GM23248 (cell line): Measurements from ENCODE around the gene KCNJ18. TPM values are rescaled to one million over a fixed set of nuclear protein-coding genes. Genes with fewer than 3 reads are reported as not detected.
"Not testable (repeated sequence)": the region's sequence is repeated elsewhere in the genome, so short reads cannot be mapped to it uniquely, and the experiment has no call there.

ENCODE experiments used
- DNase-seq: peaks from one replicate; pipeline ENCODE4 v3.0.0-alpha.2; 2015
- H2AFZ ChIP-seq: fragments of 200-600 bp; sonication (generic); 2 replicates; pipeline ENCODE4 v1.6.1; 2016; ENCODE audit warnings: antibody characterized with exemption
- H3F3A ChIP-seq: fragments of 200-600 bp; sonication (generic); 2 replicates; pipeline ENCODE4 v1.6.1; 2016; ENCODE audit warnings: mild to moderate bottlenecking, antibody characterized with exemption, mixed run types; ENCODE audit not compliant: insufficient read depth
- H3K27ac ChIP-seq: fragments of 200-600 bp; sonication (generic); 2 replicates; pipeline ENCODE4 v1.5.1; 2016; ENCODE audit warnings: mild to moderate bottlenecking
- H3K27me3 ChIP-seq: fragments of 200-600 bp; sonication (generic); replicated peaks from 2 replicates; pipeline ENCODE4 v1.6.1; 2016; ENCODE audit warnings: mild to moderate bottlenecking; ENCODE audit not compliant: insufficient read depth
- H3K36me3 ChIP-seq: fragments of 200-600 bp; sonication (generic); 2 replicates; pipeline ENCODE4 v1.6.1; 2016; ENCODE audit warnings: low read depth, mild to moderate bottlenecking
- H3K4me1 ChIP-seq: fragments of 200-600 bp; sonication (generic); 2 replicates; pipeline ENCODE4 v1.6.1; 2016; ENCODE audit warnings: mild to moderate bottlenecking; ENCODE audit not compliant: insufficient read depth
- H3K4me2 ChIP-seq: fragments of 200-600 bp; sonication (generic); one replicate; pipeline ENCODE4 v1.6.1; 2016; ENCODE audit warnings: mild to moderate bottlenecking; ENCODE audit not compliant: unreplicated experiment
- H3K4me3 ChIP-seq: fragments of 200-600 bp; sonication (generic); 2 replicates; pipeline ENCODE4 v1.5.1; 2016; ENCODE audit warnings: mild to moderate bottlenecking
- H3K79me2 ChIP-seq: fragments of 200-600 bp; sonication (generic); 2 replicates; pipeline ENCODE4 v1.6.1; 2016; ENCODE audit warnings: mild to moderate bottlenecking; ENCODE audit not compliant: insufficient read depth
- H3K9ac ChIP-seq: fragments of 200-600 bp; sonication (generic); 2 replicates; pipeline ENCODE4 v1.6.1; 2016; ENCODE audit warnings: mild to moderate bottlenecking
- H3K9me2 ChIP-seq: fragments of 200-600 bp; sonication (generic); 2 replicates; pipeline ENCODE4 v1.6.1; 2016; ENCODE audit warnings: mixed run types, mild to moderate bottlenecking, moderate library complexity; ENCODE audit not compliant: insufficient read depth
- H3K9me3 ChIP-seq: fragments of 200-600 bp; sonication (generic); one replicate; pipeline ENCODE4 v1.6.1; 2017; ENCODE audit warnings: low read depth
- H4K20me1 ChIP-seq: fragments of 200-600 bp; sonication (generic); 2 replicates; pipeline ENCODE4 v1.6.0; 2016; ENCODE audit not compliant: insufficient read depth
- EZH2 ChIP-seq: fragments of 200-600 bp; sonication (generic); IDR thresholded peaks from 2 replicates; pipeline ENCODE4 v1.6.1; 2018; ENCODE audit warnings: antibody characterized with exemption, mild to moderate bottlenecking; ENCODE audit not compliant: insufficient read depth, poor library complexity, severe bottlenecking
- EZH2phosphoT487 ChIP-seq: fragments of 200-600 bp; sonication (generic); IDR thresholded peaks from 2 replicates; pipeline ENCODE4 v1.6.1; 2018; ENCODE audit warnings: antibody characterized with exemption, moderate library complexity, mild to moderate bottlenecking, low read depth; ENCODE audit not compliant: insufficient read depth
- WGBS, 2 experiments: methylation state at CpG; one replicate each; pipeline ENCODE4 v1.1.6; 2015 to 2017; ENCODE audit warnings: low lambda C conversion rate in 2 of 2, low coverage in 1 of 2; ENCODE audit errors: missing lambda C conversion rate in 2 of 2; 5-methylcytosine and 5-hydroxymethylcytosine counted together
- in situ Hi-C: fragments of 300-500 bp; cut with MboI; formaldehyde crosslinking; loops from 2 replicates; pipeline ENCODE4 v1.15.0; 2020
- polyA plus RNA-seq: library from polyadenylated mRNA; unstranded; fragments of >200 nt; fragmentation: Nextera tagmentation; extraction: Ambion mirVana; gene quantifications from 2 replicates; pipeline ENCODE4 v1.2.1, GENCODE V29; 2016
- total RNA-seq: library from RNA; depleted of rRNA; stranded (reverse); fragments of >200 nt; shearing (Covaris generic); gene quantifications from 2 replicates; pipeline ENCODE4 v1.2.3, GENCODE V29; 2014

KCNJ18 gene
- total and polyA plus RNA-seq, 2 experiments from 2014 or later, result not detected

DNA sequence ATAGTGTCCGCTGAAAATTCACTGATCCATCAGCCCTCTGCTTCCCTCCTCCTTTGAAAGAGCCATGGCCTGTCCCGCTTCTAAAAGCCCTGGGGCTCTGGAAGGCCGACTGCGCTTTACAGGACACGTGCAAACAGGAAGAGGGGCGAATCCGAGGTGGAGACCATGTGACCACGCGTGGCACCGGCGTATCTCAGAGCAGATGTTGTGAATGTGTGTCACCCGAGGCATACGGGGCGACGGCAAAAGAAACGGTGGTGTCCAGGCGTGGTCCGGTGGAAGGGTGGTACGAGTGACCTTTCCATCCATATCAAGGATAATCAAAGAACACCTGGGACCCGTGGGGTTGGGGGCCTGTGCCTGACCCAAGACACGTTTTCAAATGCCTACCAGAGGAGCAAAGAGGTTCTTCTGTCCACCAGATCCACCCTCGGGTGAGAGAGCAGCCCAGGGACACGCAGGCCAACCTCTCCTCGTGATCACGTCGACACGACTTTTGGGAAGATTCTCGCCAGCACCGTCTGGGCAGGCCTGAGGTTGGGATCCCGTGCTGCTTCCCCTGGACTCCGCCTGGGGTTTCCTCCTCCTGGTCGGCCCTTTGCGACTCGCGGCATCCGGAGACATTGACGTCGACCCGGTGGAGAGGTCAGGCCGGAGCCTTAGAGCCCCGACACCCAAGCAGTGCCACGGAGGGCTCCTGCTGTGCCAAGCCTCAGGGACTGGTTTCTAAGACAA, 7.1 kb upstream of the KCNJ18 start:
- H3K4me2 ChIP-seq, in situ Hi-C loops: not testable (repeated sequence)

DNA sequence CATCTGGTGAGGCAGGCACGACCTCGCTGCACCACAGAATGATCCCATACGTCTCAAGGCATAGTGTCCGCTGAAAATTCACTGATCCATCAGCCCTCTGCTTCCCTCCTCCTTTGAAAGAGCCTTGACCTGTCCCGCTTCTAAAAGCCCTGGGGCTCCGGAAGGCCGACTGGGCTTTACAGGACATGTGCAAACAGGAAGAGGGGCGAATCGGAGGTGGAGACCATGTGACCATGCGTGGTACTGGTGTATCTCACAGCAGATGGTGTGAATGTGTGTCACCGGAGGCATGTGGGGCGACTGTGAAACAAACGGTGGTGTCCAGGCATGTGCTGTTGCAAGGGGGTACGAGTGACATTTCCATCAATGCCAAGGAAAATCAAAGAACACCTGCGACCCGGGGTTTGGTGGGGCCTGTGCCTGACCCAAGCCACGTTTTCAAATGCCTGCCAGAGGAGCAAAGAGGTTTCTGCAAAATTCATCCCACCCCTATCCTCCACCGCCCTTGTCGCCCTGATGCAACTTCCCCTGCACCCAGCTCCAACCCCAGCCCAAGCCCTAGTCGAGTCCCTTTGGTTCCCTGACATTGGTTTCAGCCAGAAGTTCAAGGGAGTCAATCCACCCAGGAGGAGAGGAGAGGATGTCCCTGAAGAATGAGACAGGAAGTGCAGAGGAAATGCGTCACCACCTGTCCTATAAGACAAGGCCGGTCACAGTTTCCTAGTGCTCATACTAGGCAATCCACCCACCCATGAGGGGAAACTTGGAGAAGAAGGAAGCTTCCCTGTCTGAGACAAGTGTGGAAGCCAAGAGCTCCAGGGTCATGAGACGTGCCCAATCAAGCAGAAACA, 5.9 kb upstream of the KCNJ18 start:
- in situ Hi-C loops, result no loop called here
- no peaks in the 10 kb centered on the region for H3K4me1 ChIP-seq
- DNase-seq, result peak; percentile 30
- no peaks in the 10 kb centered on the region for H3K36me3 ChIP-seq
- no peaks in the 10 kb centered on the region for H3K79me2 ChIP-seq
- TF ChIP-seq EZH2 (no peak), EZH2phosphoT487 (no peak)
- no peaks in the 10 kb centered on the region for H3K9me3 ChIP-seq
- H3K27ac ChIP-seq, result no peak overlapping the region
- no peaks in the 10 kb centered on the region for H4K20me1 ChIP-seq
- no peak overlapping the region for H3K9ac ChIP-seq
- WGBS, 2 experiments, result 66 to 68% methylated on average over 23 of the region's 23 CpGs
- H3K4me3 ChIP-seq, result no peak overlapping the region
- H3F3A ChIP-seq, result no peaks in the 10 kb centered on the region
- no peaks in the 10 kb centered on the region for H3K9me2 ChIP-seq
- H2AFZ ChIP-seq, result no peak overlapping the region
- no peak overlapping the region for H3K4me2 ChIP-seq
- H3K27me3 ChIP-seq, result no peaks in the 10 kb centered on the region

More for the DNA sequence above, 7.1 kb upstream of the KCNJ18 start:
- not testable (repeated sequence) for H3K9me3 ChIP-seq, DNase-seq, H3K4me3 ChIP-seq, H3K4me1 ChIP-seq, H3K9ac ChIP-seq, H3K36me3 ChIP-seq, H3K27ac ChIP-seq, H3K9me2 ChIP-seq, H2AFZ ChIP-seq, H3K79me2 ChIP-seq, H3K27me3 ChIP-seq, H4K20me1 ChIP-seq, H3F3A ChIP-seq
- 71 to 77% methylated on average over 42 of the region's 42 CpGs for WGBS, 2 experiments

DNA sequence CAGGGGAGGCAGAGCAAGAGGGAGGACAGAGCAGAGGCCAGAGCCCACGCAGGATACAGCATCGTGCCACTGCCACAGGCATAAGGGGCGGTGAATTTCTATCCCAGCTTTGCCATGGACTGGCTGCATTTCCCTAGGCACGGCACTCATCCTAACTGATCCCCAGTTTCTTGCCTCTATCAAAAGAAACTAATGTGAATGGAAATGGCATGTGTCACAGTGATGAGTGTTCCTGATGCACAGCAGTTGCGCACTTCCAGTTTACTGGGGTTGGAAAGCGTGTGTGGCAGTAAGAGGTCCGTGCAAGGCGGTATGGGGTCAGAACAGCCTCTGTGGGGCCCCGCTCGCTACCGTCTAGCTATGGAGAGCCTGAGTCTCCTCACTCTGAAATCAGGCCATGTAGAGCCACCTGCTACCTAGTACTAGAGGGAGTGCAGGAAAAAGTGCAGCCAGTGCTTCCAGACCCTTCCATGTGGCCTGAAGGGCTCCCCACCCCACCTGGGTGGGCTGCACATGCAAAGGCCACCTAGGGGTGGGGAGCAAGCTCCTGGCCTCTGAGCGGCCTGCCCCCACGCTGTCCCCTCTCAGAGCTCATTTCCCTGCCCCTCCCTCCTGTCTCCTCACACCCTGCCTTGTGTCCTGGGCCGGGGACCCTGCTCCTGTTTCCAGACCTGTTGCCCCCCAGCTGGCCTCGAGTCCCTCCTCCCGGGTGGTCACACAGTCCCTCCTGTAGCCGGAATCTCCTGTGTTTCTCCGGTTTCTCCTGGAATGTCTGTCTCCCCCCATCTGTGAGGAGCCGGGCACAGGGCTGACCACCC, 5.0 kb upstream of the KCNJ18 start:
- in situ Hi-C loops, result no loop called here
- no peaks in the 10 kb centered on the region for H3F3A ChIP-seq
- H3K27me3 ChIP-seq, result no peaks in the 10 kb centered on the region
- no peak overlapping the region for H2AFZ ChIP-seq
- H3K4me2 ChIP-seq, result no peak overlapping the region
- TF ChIP-seq EZH2, result no peak
- no peak for TF ChIP-seq EZH2phosphoT487
- no peaks in the 10 kb centered on the region for H3K4me1 ChIP-seq
- no peaks in the 10 kb centered on the region for H4K20me1 ChIP-seq
- H3K9ac ChIP-seq, result no peak overlapping the region
- no peak overlapping the region for H3K4me3 ChIP-seq
- no peaks in the 10 kb centered on the region for H3K9me2 ChIP-seq
- no peak overlapping the region for H3K27ac ChIP-seq
- H3K79me2 ChIP-seq, result no peaks in the 10 kb centered on the region
- no peaks in the 10 kb centered on the region for H3K36me3 ChIP-seq
- no peak for DNase-seq
- no peaks in the 10 kb centered on the region for H3K9me3 ChIP-seq
- WGBS, 2 experiments, result 63% methylated on average over 18 to 19 of the region's 19 CpGs

DNA sequence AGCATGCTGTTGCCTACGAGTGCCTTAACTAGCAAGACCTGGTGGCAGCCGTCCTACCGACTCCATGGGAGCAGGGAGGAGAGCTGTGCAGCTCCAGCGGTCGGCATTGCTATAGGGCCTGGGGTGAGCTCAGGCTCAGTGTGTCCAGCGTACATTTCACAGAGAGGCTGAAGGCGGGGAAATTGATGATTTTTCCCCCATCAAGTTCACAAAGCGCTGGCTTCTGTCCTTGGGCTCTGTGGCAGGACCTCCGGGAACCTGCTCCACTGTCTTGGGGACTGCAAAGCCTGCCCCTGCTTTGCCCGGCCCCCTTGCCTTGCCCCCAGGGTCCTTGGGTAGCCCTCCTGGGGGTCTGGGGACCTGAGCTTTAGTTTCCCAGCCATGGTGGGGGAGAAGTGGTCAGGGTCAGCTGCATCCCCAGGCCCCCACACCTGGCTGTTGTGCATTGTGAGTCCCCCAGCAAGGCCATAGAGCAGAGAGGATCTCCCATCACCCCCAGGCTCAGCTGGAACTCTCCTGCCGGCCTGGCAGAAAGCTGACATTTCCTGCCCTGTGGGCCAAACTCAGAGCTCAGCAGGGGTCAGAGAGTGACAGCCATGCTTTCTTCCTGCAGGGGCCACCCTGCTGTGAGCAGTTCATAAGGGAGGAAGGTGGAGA, 3.9 kb upstream of the KCNJ18 start:
- 82 to 85% methylated on average over 11 of the region's 11 CpGs for WGBS, 2 experiments
- Histone ChIP-seq H3F3A (no peaks in the 10 kb centered on the region), H3K9ac (no peak overlapping the region), H3K79me2 (no peaks in the 10 kb centered on the region), H3K27me3 (no peaks in the 10 kb centered on the region), H3K9me2 (no peaks in the 10 kb centered on the region), H3K36me3 (no peaks in the 10 kb centered on the region), H3K4me2 (no peak overlapping the region), H3K4me1 (no peaks in the 10 kb centered on the region), H3K9me3 (no peaks in the 10 kb centered on the region), H4K20me1 (no peaks in the 10 kb centered on the region), H3K27ac (no peak overlapping the region), H3K4me3 (no peak overlapping the region), H2AFZ (no peak overlapping the region)
- TF ChIP-seq EZH2, result no peak
- no peak for TF ChIP-seq EZH2phosphoT487
- DNase-seq, result no peak
- in situ Hi-C loops, result no loop called here
